ENCODE measurements around the gene HOXC6. TPM values are rescaled to one million over a fixed set of nuclear protein-coding genes. Genes with fewer than 3 reads are reported as not detected.

Gene HOXC6
- total and polyA plus RNA-seq, 10 of the 15 experiments (the other 5 are each of a cell fraction or from before 2014, with no cell fraction given) = 0.02 to 0.55 (median 0.45) TPM; not detected in 4

DNA sequence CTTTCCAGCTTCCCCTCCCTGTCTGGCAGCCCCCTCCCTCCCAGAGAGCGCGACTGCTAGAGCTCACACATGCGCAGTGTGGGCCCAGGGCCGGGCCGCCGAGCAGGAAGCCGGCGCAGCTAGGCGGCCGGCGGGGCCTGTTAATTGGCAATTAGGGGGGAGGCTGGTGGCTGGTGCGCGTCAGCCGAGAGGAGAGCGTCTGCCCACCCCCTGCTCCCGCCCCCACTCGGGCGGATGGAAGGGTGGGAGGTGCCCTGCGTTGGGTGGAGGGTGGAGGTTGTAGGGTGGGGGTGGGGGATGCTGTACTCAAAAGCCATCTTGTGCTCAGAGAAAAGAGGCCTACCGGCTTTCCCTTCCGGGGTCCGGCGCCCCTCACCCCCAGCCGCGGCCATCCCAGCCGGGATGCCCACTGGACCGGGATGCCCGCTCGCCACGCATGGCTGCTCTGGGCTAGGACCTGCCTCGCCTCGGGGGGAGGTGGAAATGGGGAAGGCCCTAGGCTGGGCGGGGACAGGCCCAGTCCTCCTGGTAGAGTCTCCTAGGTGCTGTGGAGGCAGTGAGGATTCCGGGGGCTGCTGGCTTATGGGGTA lies 10.3 kb upstream of the HOXC6 start (continued):
- TF ChIP-seq EED (IDR thresholded peaks at IDR 0.05; ENCODE audit: low read depth) = no peak
- no peak for TF ChIP-seq ZNF217 (IDR thresholded peaks at IDR 0.05)
- TF ChIP-seq, protein P1, sequence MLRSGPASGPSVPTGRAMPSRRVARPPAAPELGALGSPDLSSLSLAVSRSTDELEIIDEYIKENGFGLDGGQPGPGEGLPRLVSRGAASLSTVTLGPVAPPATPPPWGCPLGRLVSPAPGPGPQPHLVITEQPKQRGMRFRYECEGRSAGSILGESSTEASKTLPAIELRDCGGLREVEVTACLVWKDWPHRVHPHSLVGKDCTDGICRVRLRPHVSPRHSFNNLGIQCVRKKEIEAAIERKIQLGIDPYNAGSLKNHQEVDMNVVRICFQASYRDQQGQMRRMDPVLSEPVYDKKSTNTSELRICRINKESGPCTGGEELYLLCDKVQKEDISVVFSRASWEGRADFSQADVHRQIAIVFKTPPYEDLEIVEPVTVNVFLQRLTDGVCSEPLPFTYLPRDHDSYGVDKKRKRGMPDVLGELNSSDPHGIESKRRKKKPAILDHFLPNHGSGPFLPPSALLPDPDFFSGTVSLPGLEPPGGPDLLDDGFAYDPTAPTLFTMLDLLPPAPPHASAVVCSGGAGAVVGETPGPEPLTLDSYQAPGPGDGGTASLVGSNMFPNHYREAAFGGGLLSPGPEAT (IDR thresholded peaks at IDR 0.05; ENCODE audit: low read depth) = peak; percentile 42; the same call in 1 of the 2 replicates
- TF ChIP-seq DPF2 (IDR thresholded peaks at IDR 0.05) = no peak
- TF ChIP-seq, protein P2, sequence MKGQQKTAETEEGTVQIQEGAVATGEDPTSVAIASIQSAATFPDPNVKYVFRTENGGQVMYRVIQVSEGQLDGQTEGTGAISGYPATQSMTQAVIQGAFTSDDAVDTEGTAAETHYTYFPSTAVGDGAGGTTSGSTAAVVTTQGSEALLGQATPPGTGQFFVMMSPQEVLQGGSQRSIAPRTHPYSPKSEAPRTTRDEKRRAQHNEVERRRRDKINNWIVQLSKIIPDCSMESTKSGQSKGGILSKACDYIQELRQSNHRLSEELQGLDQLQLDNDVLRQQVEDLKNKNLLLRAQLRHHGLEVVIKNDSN (IDR thresholded peaks at IDR 0.05; ENCODE audit: borderline replicate concordance, extremely low read length, insufficient read depth, low read depth, low read length) = peak; percentile 4
- TF ChIP-seq YY1 (IDR thresholded peaks at IDR 0.05; ENCODE audit: low read depth, low read length) = peak; percentile 67
- TF ChIP-seq POLR2A (IDR thresholded peaks at IDR 0.05; ENCODE audit: low read depth, low read length) = peak; percentile 79
- TF ChIP-seq CREM (IDR thresholded peaks at IDR 0.05; ENCODE audit: low read depth) = peak; percentile 15; the same call in 1 of the 2 replicates
- TF ChIP-seq BCL11A (IDR thresholded peaks at IDR 0.05; ENCODE audit: low read depth, low read length) = peak; percentile 87; the same call in 1 of the 2 replicates
- TF ChIP-seq, protein P3, sequence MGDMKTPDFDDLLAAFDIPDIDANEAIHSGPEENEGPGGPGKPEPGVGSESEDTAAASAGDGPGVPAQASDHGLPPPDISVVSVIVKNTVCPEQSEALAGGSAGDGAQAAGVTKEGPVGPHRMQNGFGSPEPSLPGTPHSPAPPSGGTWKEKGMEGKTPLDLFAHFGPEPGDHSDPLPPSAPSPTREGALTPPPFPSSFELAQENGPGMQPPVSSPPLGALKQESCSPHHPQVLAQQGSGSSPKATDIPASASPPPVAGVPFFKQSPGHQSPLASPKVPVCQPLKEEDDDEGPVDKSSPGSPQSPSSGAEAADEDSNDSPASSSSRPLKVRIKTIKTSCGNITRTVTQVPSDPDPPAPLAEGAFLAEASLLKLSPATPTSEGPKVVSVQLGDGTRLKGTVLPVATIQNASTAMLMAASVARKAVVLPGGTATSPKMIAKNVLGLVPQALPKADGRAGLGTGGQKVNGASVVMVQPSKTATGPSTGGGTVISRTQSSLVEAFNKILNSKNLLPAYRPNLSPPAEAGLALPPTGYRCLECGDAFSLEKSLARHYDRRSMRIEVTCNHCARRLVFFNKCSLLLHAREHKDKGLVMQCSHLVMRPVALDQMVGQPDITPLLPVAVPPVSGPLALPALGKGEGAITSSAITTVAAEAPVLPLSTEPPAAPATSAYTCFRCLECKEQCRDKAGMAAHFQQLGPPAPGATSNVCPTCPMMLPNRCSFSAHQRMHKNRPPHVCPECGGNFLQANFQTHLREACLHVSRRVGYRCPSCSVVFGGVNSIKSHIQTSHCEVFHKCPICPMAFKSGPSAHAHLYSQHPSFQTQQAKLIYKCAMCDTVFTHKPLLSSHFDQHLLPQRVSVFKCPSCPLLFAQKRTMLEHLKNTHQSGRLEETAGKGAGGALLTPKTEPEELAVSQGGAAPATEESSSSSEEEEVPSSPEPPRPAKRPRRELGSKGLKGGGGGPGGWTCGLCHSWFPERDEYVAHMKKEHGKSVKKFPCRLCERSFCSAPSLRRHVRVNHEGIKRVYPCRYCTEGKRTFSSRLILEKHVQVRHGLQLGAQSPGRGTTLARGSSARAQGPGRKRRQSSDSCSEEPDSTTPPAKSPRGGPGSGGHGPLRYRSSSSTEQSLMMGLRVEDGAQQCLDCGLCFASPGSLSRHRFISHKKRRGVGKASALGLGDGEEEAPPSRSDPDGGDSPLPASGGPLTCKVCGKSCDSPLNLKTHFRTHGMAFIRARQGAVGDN (IDR thresholded peaks at IDR 0.05) = peak; percentile 75; the same call in 1 of the 2 replicates
- TF ChIP-seq TCF3 (IDR thresholded peaks at IDR 0.05; ENCODE audit: borderline replicate concordance, insufficient read depth, low read depth, low read length) = 0 out of 2 replicates have a peak, but pooled peaks have one; percentile 14
- no peak for TF ChIP-seq CBX5 (IDR thresholded peaks at IDR 0.05; ENCODE audit: low read depth)
- TF ChIP-seq, protein P4, sequence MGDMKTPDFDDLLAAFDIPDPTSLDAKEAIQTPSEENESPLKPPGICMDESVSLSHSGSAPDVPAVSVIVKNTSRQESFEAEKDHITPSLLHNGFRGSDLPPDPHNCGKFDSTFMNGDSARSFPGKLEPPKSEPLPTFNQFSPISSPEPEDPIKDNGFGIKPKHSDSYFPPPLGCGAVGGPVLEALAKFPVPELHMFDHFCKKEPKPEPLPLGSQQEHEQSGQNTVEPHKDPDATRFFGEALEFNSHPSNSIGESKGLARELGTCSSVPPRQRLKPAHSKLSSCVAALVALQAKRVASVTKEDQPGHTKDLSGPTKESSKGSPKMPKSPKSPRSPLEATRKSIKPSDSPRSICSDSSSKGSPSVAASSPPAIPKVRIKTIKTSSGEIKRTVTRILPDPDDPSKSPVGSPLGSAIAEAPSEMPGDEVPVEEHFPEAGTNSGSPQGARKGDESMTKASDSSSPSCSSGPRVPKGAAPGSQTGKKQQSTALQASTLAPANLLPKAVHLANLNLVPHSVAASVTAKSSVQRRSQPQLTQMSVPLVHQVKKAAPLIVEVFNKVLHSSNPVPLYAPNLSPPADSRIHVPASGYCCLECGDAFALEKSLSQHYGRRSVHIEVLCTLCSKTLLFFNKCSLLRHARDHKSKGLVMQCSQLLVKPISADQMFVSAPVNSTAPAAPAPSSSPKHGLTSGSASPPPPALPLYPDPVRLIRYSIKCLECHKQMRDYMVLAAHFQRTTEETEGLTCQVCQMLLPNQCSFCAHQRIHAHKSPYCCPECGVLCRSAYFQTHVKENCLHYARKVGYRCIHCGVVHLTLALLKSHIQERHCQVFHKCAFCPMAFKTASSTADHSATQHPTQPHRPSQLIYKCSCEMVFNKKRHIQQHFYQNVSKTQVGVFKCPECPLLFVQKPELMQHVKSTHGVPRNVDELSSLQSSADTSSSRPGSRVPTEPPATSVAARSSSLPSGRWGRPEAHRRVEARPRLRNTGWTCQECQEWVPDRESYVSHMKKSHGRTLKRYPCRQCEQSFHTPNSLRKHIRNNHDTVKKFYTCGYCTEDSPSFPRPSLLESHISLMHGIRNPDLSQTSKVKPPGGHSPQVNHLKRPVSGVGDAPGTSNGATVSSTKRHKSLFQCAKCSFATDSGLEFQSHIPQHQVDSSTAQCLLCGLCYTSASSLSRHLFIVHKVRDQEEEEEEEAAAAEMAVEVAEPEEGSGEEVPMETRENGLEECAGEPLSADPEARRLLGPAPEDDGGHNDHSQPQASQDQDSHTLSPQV (IDR thresholded peaks at IDR 0.05) = no peak
- no peak; the same call in 1 of the 2 replicates for TF ChIP-seq ZNF207 (IDR thresholded peaks at IDR 0.05; ENCODE audit: borderline replicate concordance)
- no peak for TF ChIP-seq RUNX3 (IDR thresholded peaks at IDR 0.05; ENCODE audit: low read length)
- TF ChIP-seq, protein P5, sequence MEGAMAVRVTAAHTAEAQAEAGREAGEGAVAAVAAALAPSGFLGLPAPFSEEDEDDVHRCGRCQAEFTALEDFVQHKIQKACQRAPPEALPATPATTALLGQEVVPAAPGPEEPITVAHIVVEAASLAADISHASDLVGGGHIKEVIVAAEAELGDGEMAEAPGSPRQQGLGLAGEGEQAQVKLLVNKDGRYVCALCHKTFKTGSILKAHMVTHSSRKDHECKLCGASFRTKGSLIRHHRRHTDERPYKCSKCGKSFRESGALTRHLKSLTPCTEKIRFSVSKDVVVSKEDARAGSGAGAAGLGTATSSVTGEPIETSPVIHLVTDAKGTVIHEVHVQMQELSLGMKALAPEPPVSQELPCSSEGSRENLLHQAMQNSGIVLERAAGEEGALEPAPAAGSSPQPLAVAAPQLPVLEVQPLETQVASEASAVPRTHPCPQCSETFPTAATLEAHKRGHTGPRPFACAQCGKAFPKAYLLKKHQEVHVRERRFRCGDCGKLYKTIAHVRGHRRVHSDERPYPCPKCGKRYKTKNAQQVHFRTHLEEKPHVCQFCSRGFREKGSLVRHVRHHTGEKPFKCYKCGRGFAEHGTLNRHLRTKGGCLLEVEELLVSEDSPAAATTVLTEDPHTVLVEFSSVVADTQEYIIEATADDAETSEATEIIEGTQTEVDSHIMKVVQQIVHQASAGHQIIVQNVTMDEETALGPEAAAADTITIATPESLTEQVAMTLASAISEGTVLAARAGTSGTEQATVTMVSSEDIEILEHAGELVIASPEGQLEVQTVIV (IDR thresholded peaks at IDR 0.05; ENCODE audit: borderline replicate concordance, partially characterized antibody) = no peak
- no peak for TF ChIP-seq ZNF622 (IDR thresholded peaks at IDR 0.05)

Data from GM12878 (cell line).